ENCODE measurements around the gene UNG. TPM values are rescaled to one million over a fixed set of nuclear protein-coding genes. Genes with fewer than 3 reads are reported as not detected.

UNG gene
- total and polyA plus RNA-seq, 2 donors (not counting 3 experiments of a cell fraction or from before 2014, with no cell fraction given), result 21.5 to 46.7 TPM

GRCh38 chr12:109112720-109113465 is 15.5 kb downstream of the UNG start:
- Histone ChIP-seq H3K4me1 (ENCODE audit: control insufficient read depth, extremely low read depth, insufficient read depth, low read length) (peaks cover 12% of the 10 kb centered on the region), H3K9ac (replicated peaks; ENCODE audit: extremely low read depth, insufficient read depth, low read length) (no peak overlapping the region), H3K79me2 (ENCODE audit: control insufficient read depth, insufficient read depth, low read length) (no peaks in the 10 kb centered on the region), H2AFZ (ENCODE audit: low read depth, low read length) (no peak overlapping the region), H3K9me3 (replicated peaks; ENCODE audit: control insufficient read depth, insufficient read depth, low read length) (no peaks in the 10 kb centered on the region), H3K9me1 (replicated peaks; ENCODE audit: control insufficient read depth, extremely low read depth, insufficient read depth, low read length) (no peaks in the 10 kb centered on the region), H3K4me2 (ENCODE audit: insufficient read depth, low read length) (no peak overlapping the region), H3K36me3 (ENCODE audit: control insufficient read depth in 2 of 2, extremely low read depth in 1 of 2, insufficient read depth in 2 of 2, low read length in 2 of 2) (peaks cover 0 to 2% of the 10 kb centered on the region in 2 experiments), H4K20me1 (replicated peaks; ENCODE audit: control insufficient read depth, extremely low read depth, insufficient read depth, low read length) (no peaks in the 10 kb centered on the region), H3K4me3 (replicated peaks in 1 of 3; ENCODE audit: insufficient read depth in 1 of 3, low read depth in 1 of 3, low read length in 3 of 3) (no peak overlapping the region), H3K27ac (ENCODE audit: insufficient read depth, low read depth, low read length) (no peak overlapping the region), H3K27me3 (ENCODE audit: control insufficient read depth in 2 of 2, insufficient read depth in 2 of 2, low read length in 2 of 2) (no peaks in the 10 kb centered on the region)
- dilution Hi-C loops (cut with MboI; ENCODE audit: extremely low pct_ligation_motif_present, low sequenced_read_pairs) (no loop called here), intact Hi-C loops (cut with micrococcal nuclease) (loop anchor here (1.0 to 5.0 kb wide), 3 partner anchors 20 to 551 kb away; partner anchors contain the start of genes ALKBH2, ISCU and SART3)
- no peak for FAIRE-seq
- DNase-seq (ENCODE audit: low read depth, low spot score), result no peak
- ChIA-PET CTCF (interaction anchor here (0.6 to 2.6 kb wide), 12 partner anchors 10 to 276 kb away, joined by 3 to 91 read pairs (median 6); no protein-coding TSS in a partner anchor), POLR2A (no interaction called here)
- TF ChIP-seq MAX (IDR thresholded peaks at IDR 0.05; ENCODE audit: insufficient read depth, insufficient read length), result no peak
- TF ChIP-seq FOS (IDR thresholded peaks at IDR 0.05; ENCODE audit: borderline replicate concordance, insufficient read depth, low read length), result no peak
- TF ChIP-seq GATA2 (IDR thresholded peaks at IDR 0.05; ENCODE audit: insufficient read depth, insufficient read length, low read depth, low read length), result no peak
- no peak for TF ChIP-seq CTCF (IDR thresholded peaks at IDR 0.05; ENCODE audit: extremely low read depth in 1 of 2, insufficient read depth in 1 of 2, low read depth in 1 of 2, low read length in 2 of 2)
- TF ChIP-seq JUN (IDR thresholded peaks at IDR 0.05; ENCODE audit: borderline replicate concordance, insufficient read depth, insufficient read length, low read depth), result no peak
- no peak for TF ChIP-seq MYC (IDR thresholded peaks at IDR 0.05; ENCODE audit: low read depth, low read length)
- TF ChIP-seq POLR2AphosphoS5 (IDR thresholded peaks at IDR 0.05; ENCODE audit: insufficient read depth, low read depth, low read length), result no peak
- TF ChIP-seq EZH2 (IDR thresholded peaks at IDR 0.05; ENCODE audit: borderline replicate concordance, low read depth, low read length, severe bottlenecking), result no peak
- no peak for TF ChIP-seq POLR2A (IDR thresholded peaks at IDR 0.05; ENCODE audit: low read depth, low read length)
- no TSS peak for BruUV-seq (replicated peaks)

Data from endothelial cell of umbilical vein (primary cell).